Fibroblast of pulmonary artery (primary cell): ENCODE data around the gene WDFY4.

Experiments used
- DNase-seq: peaks from one replicate; pipeline ENCODE4 v3.0.0-alpha.2; 2010; ENCODE audit warnings: low read depth
- H3K4me3 ChIP-seq: replicated peaks from 2 replicates; pipeline ENCODE4 v1.5.1; 2011; ENCODE audit warnings: low read depth, mild to moderate bottlenecking, control low read depth, low read length, moderate library complexity
- TF ChIP-seq, protein P1 (sequence below): IDR thresholded peaks from 2 replicates; pipeline ENCODE4 v1.5.1; 2011; ENCODE audit warnings: mild to moderate bottlenecking, control low read depth, low read length, inconsistent platforms; ENCODE audit errors: missing control alignments

The WDFY4 gene, protein sequence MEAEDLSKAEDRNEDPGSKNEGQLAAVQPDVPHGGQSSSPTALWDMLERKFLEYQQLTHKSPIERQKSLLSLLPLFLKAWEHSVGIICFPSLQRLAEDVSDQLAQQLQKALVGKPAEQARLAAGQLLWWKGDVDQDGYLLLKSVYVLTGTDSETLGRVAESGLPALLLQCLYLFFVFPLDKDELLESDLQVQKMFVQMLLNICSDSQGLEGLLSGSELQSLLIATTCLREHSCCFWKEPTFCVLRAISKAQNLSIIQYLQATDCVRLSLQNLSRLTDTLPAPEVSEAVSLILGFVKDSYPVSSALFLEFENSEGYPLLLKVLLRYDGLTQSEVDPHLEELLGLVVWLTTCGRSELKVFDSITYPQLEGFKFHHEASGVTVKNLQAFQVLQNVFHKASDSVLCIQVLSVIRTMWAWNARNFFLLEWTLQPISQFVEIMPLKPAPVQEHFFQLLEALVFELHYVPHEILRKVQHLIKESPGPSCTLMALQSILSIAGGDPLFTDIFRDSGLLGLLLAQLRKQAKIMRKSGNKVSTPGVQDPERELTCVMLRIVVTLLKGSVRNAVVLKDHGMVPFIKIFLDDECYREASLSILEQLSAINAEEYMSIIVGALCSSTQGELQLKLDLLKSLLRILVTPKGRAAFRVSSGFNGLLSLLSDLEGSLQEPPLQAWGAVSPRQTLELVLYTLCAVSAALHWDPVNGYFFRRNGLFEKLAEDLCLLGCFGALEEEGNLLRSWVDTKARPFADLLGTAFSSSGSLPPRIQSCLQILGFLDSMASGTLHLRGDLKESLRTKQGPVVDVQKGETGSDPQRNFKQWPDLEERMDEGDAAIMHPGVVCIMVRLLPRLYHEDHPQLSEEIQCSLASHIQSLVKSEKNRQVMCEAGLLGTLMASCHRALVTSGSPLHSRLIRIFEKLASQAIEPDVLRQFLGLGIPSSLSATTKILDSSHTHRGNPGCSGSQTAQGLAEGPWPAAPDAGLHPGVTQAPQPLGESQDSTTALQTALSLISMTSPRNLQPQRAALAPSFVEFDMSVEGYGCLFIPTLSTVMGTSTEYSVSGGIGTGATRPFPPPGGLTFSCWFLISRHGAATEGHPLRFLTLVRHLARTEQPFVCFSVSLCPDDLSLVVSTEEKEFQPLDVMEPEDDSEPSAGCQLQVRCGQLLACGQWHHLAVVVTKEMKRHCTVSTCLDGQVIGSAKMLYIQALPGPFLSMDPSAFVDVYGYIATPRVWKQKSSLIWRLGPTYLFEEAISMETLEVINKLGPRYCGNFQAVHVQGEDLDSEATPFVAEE (N-terminal part only)

GRCh38 chr10:48684792-48685623 lies at the start of gene WDFY4:
Gene WDFY4, plus strand, starts transcription at chr10:48684873. Its CDS starts 24,860 bp downstream, at chr10:48709733.
- TF ChIP-seq, protein P1, sequence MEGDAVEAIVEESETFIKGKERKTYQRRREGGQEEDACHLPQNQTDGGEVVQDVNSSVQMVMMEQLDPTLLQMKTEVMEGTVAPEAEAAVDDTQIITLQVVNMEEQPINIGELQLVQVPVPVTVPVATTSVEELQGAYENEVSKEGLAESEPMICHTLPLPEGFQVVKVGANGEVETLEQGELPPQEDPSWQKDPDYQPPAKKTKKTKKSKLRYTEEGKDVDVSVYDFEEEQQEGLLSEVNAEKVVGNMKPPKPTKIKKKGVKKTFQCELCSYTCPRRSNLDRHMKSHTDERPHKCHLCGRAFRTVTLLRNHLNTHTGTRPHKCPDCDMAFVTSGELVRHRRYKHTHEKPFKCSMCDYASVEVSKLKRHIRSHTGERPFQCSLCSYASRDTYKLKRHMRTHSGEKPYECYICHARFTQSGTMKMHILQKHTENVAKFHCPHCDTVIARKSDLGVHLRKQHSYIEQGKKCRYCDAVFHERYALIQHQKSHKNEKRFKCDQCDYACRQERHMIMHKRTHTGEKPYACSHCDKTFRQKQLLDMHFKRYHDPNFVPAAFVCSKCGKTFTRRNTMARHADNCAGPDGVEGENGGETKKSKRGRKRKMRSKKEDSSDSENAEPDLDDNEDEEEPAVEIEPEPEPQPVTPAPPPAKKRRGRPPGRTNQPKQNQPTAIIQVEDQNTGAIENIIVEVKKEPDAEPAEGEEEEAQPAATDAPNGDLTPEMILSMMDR: no peak
- no peak for DNase-seq
- H3K4me3 ChIP-seq: no peak within 1 kb of the TSS

DNA sequence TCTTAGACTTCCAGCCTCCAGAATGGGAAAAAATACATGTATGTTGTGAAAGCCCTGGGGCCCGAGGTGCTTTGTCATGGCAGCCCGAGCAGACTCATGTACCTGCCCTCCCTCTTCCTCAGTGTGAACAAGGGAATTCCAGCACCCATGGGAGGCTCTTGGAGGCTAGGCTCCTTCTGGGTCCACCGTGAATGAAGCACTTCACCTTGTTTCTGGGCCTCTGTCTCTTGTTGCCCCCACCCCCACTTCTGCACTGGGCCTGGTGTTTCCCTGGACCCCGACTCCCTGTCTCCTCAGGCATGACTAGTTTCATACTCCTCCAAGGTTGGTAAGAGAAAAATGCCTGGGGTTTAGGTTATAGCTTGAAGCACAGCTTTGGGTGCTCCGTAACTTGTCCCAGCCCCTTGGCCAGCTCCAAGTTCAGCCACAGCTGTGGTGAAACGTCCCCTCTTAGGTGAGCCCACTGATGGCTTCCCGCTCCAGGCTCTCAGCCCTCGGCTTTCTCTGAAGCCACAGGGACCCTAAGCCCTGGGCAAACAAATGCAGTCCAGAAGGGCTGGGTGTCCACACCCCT lies 49.6 kb upstream of the WDFY4 start:
- H3K4me3 ChIP-seq: no peak overlapping the region
- TF ChIP-seq, protein P1: no peak
- DNase-seq: no peak

DNA sequence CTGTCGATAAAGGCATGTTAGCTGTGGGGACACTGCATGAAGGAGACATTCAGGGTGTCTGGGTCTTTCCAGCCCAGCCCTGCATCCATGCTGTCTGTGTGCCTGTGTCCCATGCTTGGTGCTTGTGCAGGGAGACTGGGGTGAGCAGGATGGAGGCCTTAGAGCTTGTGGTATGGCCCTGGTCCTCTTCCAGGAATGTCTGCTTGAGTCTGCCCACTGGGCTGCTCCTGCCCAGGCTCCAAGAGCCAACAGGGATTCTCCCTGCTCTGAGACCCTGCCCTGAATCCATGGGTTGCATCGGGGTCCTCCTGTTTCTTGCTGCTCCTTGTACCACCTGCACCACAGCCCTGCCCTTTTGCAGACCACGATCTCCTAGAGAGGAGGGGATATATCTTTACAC lies 48.4 kb upstream of the WDFY4 start:
- TF ChIP-seq, protein P1: no peak
- no peak overlapping the region for H3K4me3 ChIP-seq
- no peak for DNase-seq

DNA sequence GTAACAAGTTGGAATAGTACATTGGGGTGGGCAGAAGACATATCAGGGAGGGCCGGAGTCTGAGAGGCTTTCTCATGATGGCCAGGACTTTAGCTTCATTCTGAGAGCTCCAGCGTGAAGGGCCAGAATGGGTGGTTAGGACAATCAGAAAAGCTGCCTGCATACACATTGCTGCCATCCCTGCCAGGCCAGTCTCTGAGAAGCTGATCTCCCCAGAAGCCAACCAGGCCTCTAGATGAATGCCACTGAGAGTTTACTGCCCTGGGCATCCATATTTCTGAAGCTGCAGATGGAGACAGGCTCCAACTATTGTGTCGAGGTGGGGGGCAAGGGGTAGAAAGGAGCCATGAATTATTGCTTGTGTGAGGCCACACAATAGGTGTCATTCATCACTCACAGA lies 47.8 kb upstream of the WDFY4 start:
- DNase-seq: no peak
- TF ChIP-seq, protein P1: no peak
- no peak overlapping the region for H3K4me3 ChIP-seq

- DNase-seq: no peak
- TF ChIP-seq, protein P1: no peak
- H3K4me3 ChIP-seq: no peak overlapping the region
These were observed 46.5 kb upstream of the WDFY4 start for GRCh38 chr10:48638158-48638557.
